ENCODE data around the gene MAOA. TPM values are rescaled to one million over a fixed set of nuclear protein-coding genes. Genes with fewer than 3 reads are reported as not detected.

Gene MAOA
- total and polyA plus RNA-seq, 12 donors: 15.5 to 93.0 (median 53.4) TPM

DNA sequence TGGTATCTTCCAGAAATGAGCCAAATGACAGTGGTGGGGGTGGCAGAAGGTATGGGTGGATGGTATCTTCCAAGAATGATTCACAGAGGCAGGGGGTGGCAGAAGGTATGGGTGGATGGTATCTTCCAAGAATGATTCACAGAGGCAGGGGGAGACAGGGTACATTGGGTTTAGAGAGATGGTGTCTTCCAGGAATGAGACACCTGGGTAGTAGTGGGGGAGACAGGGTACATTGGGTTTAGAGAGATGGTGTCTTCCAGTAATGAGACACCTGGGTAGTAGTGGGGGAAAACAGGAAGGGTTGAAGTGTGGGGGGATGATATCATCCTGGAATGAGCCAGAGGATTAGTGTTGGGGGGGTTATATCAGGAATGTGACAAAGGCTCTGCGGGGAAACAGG, 62.0 kb downstream of the MAOA start:
- H3K4me3 ChIP-seq: no peak overlapping the region
- H3K27ac ChIP-seq: no peak overlapping the region
- no peaks in the 10 kb centered on the region for H3K36me3 ChIP-seq (replicated peaks in 1 of 2)
- no peaks in the 10 kb centered on the region for H3K9me3 ChIP-seq (replicated peaks in 1 of 3)
- no peak for TF ChIP-seq POLR2A (IDR thresholded peaks at IDR 0.05)
- TF ChIP-seq, protein P1, sequence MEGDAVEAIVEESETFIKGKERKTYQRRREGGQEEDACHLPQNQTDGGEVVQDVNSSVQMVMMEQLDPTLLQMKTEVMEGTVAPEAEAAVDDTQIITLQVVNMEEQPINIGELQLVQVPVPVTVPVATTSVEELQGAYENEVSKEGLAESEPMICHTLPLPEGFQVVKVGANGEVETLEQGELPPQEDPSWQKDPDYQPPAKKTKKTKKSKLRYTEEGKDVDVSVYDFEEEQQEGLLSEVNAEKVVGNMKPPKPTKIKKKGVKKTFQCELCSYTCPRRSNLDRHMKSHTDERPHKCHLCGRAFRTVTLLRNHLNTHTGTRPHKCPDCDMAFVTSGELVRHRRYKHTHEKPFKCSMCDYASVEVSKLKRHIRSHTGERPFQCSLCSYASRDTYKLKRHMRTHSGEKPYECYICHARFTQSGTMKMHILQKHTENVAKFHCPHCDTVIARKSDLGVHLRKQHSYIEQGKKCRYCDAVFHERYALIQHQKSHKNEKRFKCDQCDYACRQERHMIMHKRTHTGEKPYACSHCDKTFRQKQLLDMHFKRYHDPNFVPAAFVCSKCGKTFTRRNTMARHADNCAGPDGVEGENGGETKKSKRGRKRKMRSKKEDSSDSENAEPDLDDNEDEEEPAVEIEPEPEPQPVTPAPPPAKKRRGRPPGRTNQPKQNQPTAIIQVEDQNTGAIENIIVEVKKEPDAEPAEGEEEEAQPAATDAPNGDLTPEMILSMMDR (IDR thresholded peaks at IDR 0.05): no peak
- no peak for DNase-seq
- WGBS, 4 donors: 83 to 100% (median 96%) methylated on average over 1 of the region's 1 CpG
- no peaks in the 10 kb centered on the region for H3K4me1 ChIP-seq (replicated peaks in 1 of 2)
- intact Hi-C loops (cut with DNase I): no loop called here
- H3K27me3 ChIP-seq: no peaks in the 10 kb centered on the region

- Histone ChIP-seq H3K27me3 (no peaks in the 10 kb centered on the region), H3K36me3 (replicated peaks in 1 of 2) (no peaks in the 10 kb centered on the region), H3K4me1 (replicated peaks in 1 of 2) (no peaks in the 10 kb centered on the region), H3K9me3 (replicated peaks in 1 of 3) (no peaks in the 10 kb centered on the region), H3K27ac (no peak overlapping the region), H3K4me3 (no peak overlapping the region)
- WGBS, 4 donors: 79 to 98% (median 93%) methylated on average over 6 of the region's 6 CpGs
- intact Hi-C loops (cut with DNase I): no loop called here
- no peak for DNase-seq
- no peak for TF ChIP-seq POLR2A (IDR thresholded peaks at IDR 0.05)
- TF ChIP-seq, protein P1 (IDR thresholded peaks at IDR 0.05): no peak
These were observed 62.4 kb downstream of the MAOA start for GRCh38 chrX:43718546-43718945.

DNA sequence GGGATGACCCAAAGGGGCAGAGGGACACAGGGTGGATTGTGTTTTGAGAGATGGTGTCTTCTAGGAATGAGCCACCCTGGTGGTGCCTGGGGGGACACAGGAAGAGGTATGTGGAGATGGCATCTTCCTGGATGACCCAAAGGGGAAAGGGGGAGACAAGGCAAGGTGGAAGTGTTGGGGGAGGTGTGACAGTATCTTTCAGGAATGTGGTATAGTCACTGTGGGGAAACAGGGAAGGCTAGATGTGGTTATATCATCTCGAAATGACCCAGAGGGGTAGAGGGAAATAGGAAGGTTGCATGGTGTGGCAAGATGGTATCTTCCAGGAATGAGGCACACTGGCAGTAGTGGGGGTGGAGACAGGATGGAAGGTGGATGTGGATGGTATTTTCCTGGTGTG, 62.9 kb downstream of the MAOA start:
- DNase-seq: no peak
- H3K27ac ChIP-seq: no peak overlapping the region
- no peaks in the 10 kb centered on the region for H3K36me3 ChIP-seq (replicated peaks in 1 of 2)
- no peaks in the 10 kb centered on the region for H3K27me3 ChIP-seq
- WGBS, 4 donors: 67 to 94% (median 81%) methylated on average over 1 of the region's 1 CpG
- intact Hi-C loops (cut with DNase I): no loop called here
- H3K4me3 ChIP-seq: no peak overlapping the region
- H3K4me1 ChIP-seq (replicated peaks in 1 of 2): no peaks in the 10 kb centered on the region
- TF ChIP-seq, protein P1 (IDR thresholded peaks at IDR 0.05): no peak
- H3K9me3 ChIP-seq (replicated peaks in 1 of 3): no peaks in the 10 kb centered on the region

DNA sequence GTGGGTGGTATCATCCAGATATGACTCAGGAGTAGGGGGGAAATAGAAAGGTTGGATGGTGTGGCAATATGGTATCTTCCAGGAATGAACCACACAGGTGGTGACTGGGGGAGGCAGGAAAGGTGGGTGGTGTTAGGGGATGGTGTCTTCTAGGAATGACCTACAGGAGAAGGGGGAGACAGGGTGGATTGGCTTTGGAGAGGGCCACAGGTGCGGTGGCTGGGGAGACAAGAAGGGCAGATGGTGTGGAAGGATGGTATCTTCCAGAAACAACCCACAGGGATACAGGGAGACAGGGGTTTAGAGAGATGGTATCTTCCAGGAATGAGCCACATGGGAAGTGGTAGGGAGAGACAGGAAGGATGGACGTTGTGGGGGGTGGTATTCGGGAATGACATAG, 64.0 kb downstream of the MAOA start:
- 69 to 86% (median 77%) methylated on average over 3 of the region's 3 CpGs for WGBS, 4 donors
- DNase-seq: no peak

More for the DNA sequence above, 64.0 kb downstream of the MAOA start:
- H3K27me3 ChIP-seq: no peaks in the 10 kb centered on the region
- H3K4me1 ChIP-seq (replicated peaks in 1 of 2): no peaks in the 10 kb centered on the region
- TF ChIP-seq, protein P1 (IDR thresholded peaks at IDR 0.05): no peak
- TF ChIP-seq POLR2A (IDR thresholded peaks at IDR 0.05): no peak
- H3K4me3 ChIP-seq: no peak overlapping the region
- intact Hi-C loops (cut with DNase I): no loop called here
- no peaks in the 10 kb centered on the region for H3K9me3 ChIP-seq (replicated peaks in 1 of 3)
- H3K36me3 ChIP-seq (replicated peaks in 1 of 2): no peaks in the 10 kb centered on the region
- H3K27ac ChIP-seq: no peak overlapping the region
